NCI-H774 (cell line): ENCODE data around the gene AIF1.
A peak's percentile ranks its signal among the peaks of the same experiment; 100 is the strongest.

Experiments
- DNase-seq: peaks from one replicate; lab custom pipeline; 2025; lab: John Stamatoyannopoulos, UW

The AIF1 gene

DNA sequence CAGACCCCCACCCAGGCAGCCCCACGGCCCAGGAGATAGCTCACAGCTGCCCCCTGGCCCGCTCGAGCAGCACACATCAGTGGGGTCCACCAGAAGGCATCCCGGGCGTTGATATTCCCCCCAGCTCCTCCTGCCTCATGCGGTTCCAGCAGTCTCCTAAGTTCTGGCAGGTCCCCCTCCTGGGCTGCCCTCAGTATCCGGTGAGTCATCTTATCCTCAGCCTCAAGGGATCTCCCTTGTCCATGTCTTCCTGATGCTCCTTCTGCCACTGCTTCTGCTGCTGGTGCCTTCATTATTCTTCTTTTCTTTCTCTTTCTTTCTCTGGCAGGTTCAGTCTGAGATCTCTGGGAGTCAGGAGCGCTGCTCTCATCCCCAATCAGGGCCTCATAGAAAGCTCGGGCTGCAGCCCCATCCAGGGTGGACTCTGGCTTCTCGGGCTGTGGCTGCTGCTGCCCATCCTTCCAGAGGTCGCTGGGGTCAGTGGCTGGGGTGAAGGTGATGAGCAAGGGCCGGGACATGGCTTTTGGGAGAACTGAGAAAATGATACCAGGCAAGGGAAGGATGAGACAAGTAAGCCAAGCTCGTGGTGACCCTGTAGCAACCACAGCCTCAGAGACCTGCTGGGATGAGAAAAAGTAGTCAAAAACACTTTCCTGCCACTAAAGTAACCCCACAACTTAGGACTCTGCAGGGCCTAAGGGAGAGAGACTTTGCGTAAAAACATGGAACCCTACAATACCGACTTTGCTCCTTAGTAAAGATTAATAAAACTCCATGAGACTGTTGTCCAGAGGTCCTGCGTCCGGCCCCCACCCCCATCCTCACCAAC, 49.1 kb downstream of the AIF1 start:
- no peak for DNase-seq

GRCh38 chr6:31664790-31665500, 49.9 kb downstream of the AIF1 start, which contains the start of gene GPANK1:
TSS of gene GPANK1 (minus strand) at chr6:31664997. CDS start at chr6:31664478, 519 bp downstream.
- DNase-seq: peak; percentile 89

GRCh38 chr6:31665501-31666336, 50.7 kb downstream of the AIF1 start, which contains the start of gene CSNK2B:
TSS of gene CSNK2B (plus strand) at chr6:31666080. CDS start at chr6:31666832, 752 bp downstream.
- peak; percentile 96 for DNase-seq

- no peak for DNase-seq
These were observed 51.4 kb downstream of the AIF1 start for GRCh38 chr6:31666337-31666965.
